MCF 10A (cell line): Measurements from ENCODE around the gene TNRC18. TPM values are rescaled to one million over a fixed set of nuclear protein-coding genes. Genes with fewer than 3 reads are reported as not detected.

Source experiments
- BruUV-seq: library from RNA; stranded (reverse); fragments of 400-500 nt; replicated peaks from 2 replicates; lab custom pipeline; 2021; lab: Mats Ljungman, UMichigan
- CTCF ChIA-PET: fragments of 300-600 bp; sonication (Branson Sonifier 250); formaldehyde crosslinking; extraction: SDS; loops from one replicate; lab custom pipeline; 2021; ENCODE audit warnings: antibody characterized with exemption, inconsistent platforms; lab: Yijun Ruan, JAX
- POLR2A ChIA-PET: fragments of 300-600, 350-650 bp; sonication (Branson Sonifier 250); formaldehyde crosslinking; extraction: SDS; loops from one replicate; lab custom pipeline; 2020; ENCODE audit warnings: antibody characterized with exemption, inconsistent platforms; lab: Yijun Ruan, JAX
- DNase-seq: peaks from one replicate; pipeline ENCODE4 v3.0.0-alpha.2; 2018; ENCODE audit not compliant: unreplicated experiment
- H3K27ac Mint-ChIP-seq: one replicate; pipeline ENCODE4 v1.8.0; 2022; ENCODE audit warnings: mild to moderate bottlenecking, low read depth, mixed read lengths; ENCODE audit not compliant: unreplicated experiment
- H3K27me3 Mint-ChIP-seq: one replicate; pipeline ENCODE4 v1.8.0; 2022; ENCODE audit warnings: mixed read lengths; ENCODE audit not compliant: insufficient read depth, unreplicated experiment
- H3K36me3 Mint-ChIP-seq: one replicate; pipeline ENCODE4 v1.8.0; 2022; ENCODE audit warnings: mild to moderate bottlenecking, moderate library complexity, mixed read lengths; ENCODE audit not compliant: insufficient read depth, unreplicated experiment
- H3K4me1 Mint-ChIP-seq: one replicate; pipeline ENCODE4 v1.8.0; 2022; ENCODE audit warnings: mixed read lengths; ENCODE audit not compliant: insufficient read depth, unreplicated experiment
- H3K4me3 Mint-ChIP-seq: one replicate; pipeline ENCODE4 v1.8.0; 2022; ENCODE audit warnings: mild to moderate bottlenecking, moderate library complexity, mixed read lengths; ENCODE audit not compliant: unreplicated experiment
- H3K9me3 Mint-ChIP-seq: one replicate; pipeline ENCODE4 v1.8.0; 2022; ENCODE audit warnings: mixed read lengths; ENCODE audit not compliant: unreplicated experiment
- CTCF ChIP-seq: fragments of 200-600 bp; IDR thresholded peaks from one replicate; pipeline ENCODE4 v1.8.0; 2022; ENCODE audit warnings: antibody characterized with exemption, mild to moderate bottlenecking; ENCODE audit not compliant: unreplicated experiment
- intact Hi-C: fragments of 100-400 bp; cut with micrococcal nuclease; formaldehyde crosslinking; loops from 2 replicates; pipeline ENCODE4 v1.14.1; 2022
- total RNA-seq: library from RNA; stranded (reverse); gene quantifications from 2 replicates; pipeline ENCODE4 v1.2.3, GENCODE V29; 2022

The TNRC18 gene
- total RNA-seq, 1 experiment from 2014 or later: 132 TPM

- DNase-seq: no peak
- Mint-ChIP-seq H3K4me3 (no peak overlapping the region), H3K4me1 (no peaks in the 10 kb centered on the region), H3K36me3 (no peaks in the 10 kb centered on the region), H3K27ac (no peak overlapping the region), H3K27me3 (peaks cover 10% of the 10 kb centered on the region), H3K9me3 (no peaks in the 10 kb centered on the region)
- intact Hi-C loops: no loop called here
- no peak for TF ChIP-seq CTCF
- CTCF ChIA-PET: no interaction called here
- no TSS peak for BruUV-seq
- POLR2A ChIA-PET: no interaction called here
Observed at GRCh38 chr7:5296611-5297226, 126.9 kb downstream of the TNRC18 start.

DNA sequence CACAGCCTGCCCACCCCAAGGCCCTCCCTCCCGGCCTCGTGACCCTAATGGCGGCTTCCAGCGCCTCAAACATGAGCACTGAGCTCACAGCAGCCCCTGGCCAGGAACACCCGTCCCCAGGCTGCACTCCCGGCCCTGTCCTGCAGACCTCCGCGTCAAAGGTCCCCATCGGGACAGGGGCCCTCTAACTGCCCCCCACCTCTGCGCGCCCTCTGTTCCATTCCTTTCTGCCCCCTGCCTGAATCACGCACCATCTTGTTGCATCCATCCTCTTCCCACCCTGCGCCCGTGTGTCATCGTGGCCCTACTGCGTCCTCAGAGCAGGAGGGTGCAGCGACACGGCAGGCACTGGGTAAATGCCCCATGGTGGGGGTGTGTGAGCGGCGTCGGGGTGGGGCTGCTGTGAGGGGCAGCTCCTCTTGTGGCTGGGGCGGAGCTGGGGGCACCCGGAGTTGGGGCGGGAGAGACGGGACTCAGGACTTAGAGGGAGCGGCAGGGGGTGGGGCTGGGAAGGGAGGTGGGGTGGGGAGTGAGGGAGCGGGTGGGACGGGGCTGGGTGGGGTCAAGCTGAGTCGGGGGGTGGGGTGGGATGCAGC is 127.5 kb downstream of the TNRC18 start:
- peaks cover 10% of the 10 kb centered on the region for H3K27me3 Mint-ChIP-seq
- CTCF ChIA-PET: no interaction called here
- no peaks in the 10 kb centered on the region for H3K4me1 Mint-ChIP-seq
- H3K9me3 Mint-ChIP-seq: no peaks in the 10 kb centered on the region
- intact Hi-C loops: no loop called here
- TF ChIP-seq CTCF: no peak
- H3K4me3 Mint-ChIP-seq: no peak overlapping the region
- H3K36me3 Mint-ChIP-seq: no peaks in the 10 kb centered on the region
- BruUV-seq: no TSS peak
- no peak for DNase-seq
- POLR2A ChIA-PET: no interaction called here
- no peak overlapping the region for H3K27ac Mint-ChIP-seq

DNA sequence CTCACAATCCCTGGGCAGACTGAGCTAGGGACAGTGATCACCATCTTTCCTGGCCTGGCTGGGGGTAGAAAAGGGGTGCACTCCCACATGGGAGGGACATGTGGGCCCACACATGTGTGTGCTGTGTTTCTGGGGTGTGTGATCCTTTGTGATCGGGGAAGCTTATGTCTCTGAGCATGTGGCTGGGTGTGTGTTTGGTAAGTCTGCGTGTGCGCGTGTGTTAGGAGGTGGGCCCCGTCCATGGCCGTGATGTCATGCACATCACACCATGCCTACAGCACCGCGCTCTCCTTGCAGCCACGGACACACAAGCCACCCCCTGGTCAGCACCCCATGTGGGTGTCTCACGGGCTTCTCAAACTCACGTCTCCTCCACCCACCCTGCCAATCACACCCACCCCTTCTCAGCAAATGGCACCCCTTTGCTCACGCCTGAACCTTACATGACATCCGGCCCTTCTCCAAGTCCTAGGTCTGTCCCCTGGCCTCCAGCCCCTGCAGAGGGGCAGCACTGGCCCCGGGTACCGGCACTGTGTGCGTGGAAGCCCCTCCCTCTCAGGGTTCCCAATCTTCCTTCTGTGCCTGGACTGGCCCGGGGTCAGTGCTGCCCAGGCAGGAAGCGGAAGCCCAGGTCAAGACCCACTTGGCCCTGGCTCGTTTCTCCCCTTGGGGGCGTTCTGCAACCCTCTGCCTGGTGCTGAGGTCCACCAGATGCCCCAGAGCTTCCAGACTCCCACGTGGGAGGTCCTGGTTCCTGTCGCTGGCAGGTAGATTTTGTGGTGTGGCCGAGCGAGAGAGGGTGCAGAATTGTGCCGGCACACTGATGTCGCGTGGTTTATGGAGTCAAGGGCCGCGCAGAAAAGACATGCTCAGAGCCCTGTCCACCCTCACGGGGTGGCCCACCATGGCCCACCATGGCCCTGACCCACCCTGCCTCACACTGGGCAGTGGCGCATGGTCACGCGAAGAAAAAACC is 128.3 kb downstream of the TNRC18 start:
- H3K27me3 Mint-ChIP-seq: peaks cover 9% of the 10 kb centered on the region
- no peak for DNase-seq
- no TSS peak for BruUV-seq
- no peaks in the 10 kb centered on the region for H3K9me3 Mint-ChIP-seq
- intact Hi-C loops: no loop called here
- no peaks in the 10 kb centered on the region for H3K36me3 Mint-ChIP-seq
- no peak overlapping the region for H3K27ac Mint-ChIP-seq
- TF ChIP-seq CTCF: no peak
- H3K4me1 Mint-ChIP-seq: no peaks in the 10 kb centered on the region
- H3K4me3 Mint-ChIP-seq: no peak overlapping the region
- ChIA-PET CTCF (no interaction called here), POLR2A (no interaction called here)
